ENCODE measurements around the gene TMEM178B. TPM values are rescaled to one million over a fixed set of nuclear protein-coding genes. Genes with fewer than 3 reads are reported as not detected.

TMEM178B gene
- polyA plus RNA-seq, 1 of the 3 experiments (the other 2 are of a cell fraction) = 0.20 TPM

- Histone ChIP-seq H3K9me2 (no peaks in the 10 kb centered on the region), H4K20me1 (ENCODE audit: insufficient read depth) (no peaks in the 10 kb centered on the region), H3K36me3 (replicated peaks in 1 of 2; ENCODE audit: control insufficient read depth in 1 of 2, insufficient read depth in 2 of 2, low read length in 1 of 2) (no peaks in the 10 kb centered on the region), H3K4me1 (ENCODE audit: control insufficient read depth in 1 of 2, insufficient read depth in 2 of 2, low read depth in 1 of 2, low read length in 1 of 2) (no peaks in the 10 kb centered on the region; a peak in 1 of 4 replicates), H3K9ac (no peak overlapping the region), H3K4me2 (no peak overlapping the region), H3K9me3 (no peaks in the 10 kb centered on the region), H3K27ac (ENCODE audit: low read depth in 2 of 2, low read length in 1 of 2) (no peak overlapping the region), H3F3A (replicated peaks; ENCODE audit: insufficient read depth) (no peaks in the 10 kb centered on the region), H3K4me3 (ENCODE audit: low read depth in 2 of 2, low read length in 1 of 2) (no peak overlapping the region), H2AFZ (ENCODE audit: low read depth) (no peak overlapping the region), H3K79me2 (ENCODE audit: insufficient read depth) (no peaks in the 10 kb centered on the region), H3K27me3 (ENCODE audit: insufficient read depth) (no peaks in the 10 kb centered on the region)
- WGBS (ENCODE audit: low lambda C conversion rate) = 3% methylated on average over 1 of the region's 1 CpG
- CTCF ChIA-PET = interaction anchor here (1.3 kb wide), 1 partner anchor 25 kb away, joined by 3 read pairs; no protein-coding TSS in a partner anchor
- DNase-seq = no peak
- TF ChIP-seq TEAD4 (IDR thresholded peaks at IDR 0.05; ENCODE audit: borderline replicate concordance, insufficient read depth) = no peak
- TF ChIP-seq PBX3 (IDR thresholded peaks at IDR 0.05) = no peak
- TF ChIP-seq USF1 (IDR thresholded peaks at IDR 0.05; ENCODE audit: borderline replicate concordance, low read depth) = no peak
- no peak for TF ChIP-seq YY1 (IDR thresholded peaks at IDR 0.05; ENCODE audit: low read depth)
- no peak for TF ChIP-seq TCF12 (IDR thresholded peaks at IDR 0.05)
- POLR2A ChIA-PET = no interaction called here
Observed at GRCh38 chr7:141355032-141355431, 281.2 kb downstream of the TMEM178B start.

GRCh38 chr7:141356161-141356560 is 282.3 kb downstream of the TMEM178B start:
- no peaks in the 10 kb centered on the region for H3K27me3 ChIP-seq (ENCODE audit: insufficient read depth)
- no peaks in the 10 kb centered on the region for H3K79me2 ChIP-seq (ENCODE audit: insufficient read depth)
- TF ChIP-seq USF1 (IDR thresholded peaks at IDR 0.05; ENCODE audit: borderline replicate concordance, low read depth) = no peak
- no peak for TF ChIP-seq ZBTB33 (IDR thresholded peaks at IDR 0.05; ENCODE audit: borderline replicate concordance, low read depth)
- no peak for TF ChIP-seq USF2 (IDR thresholded peaks at IDR 0.05; ENCODE audit: borderline replicate concordance, low read depth, low read length)
- TF ChIP-seq MAX (IDR thresholded peaks at IDR 0.05; ENCODE audit: low read depth) = no peak
- TF ChIP-seq SMC3 (IDR thresholded peaks at IDR 0.05; ENCODE audit: low read depth, low read length) = no peak
- TF ChIP-seq TAF1 (IDR thresholded peaks at IDR 0.05; ENCODE audit: borderline replicate concordance, low read depth, low read length) = no peak
- no peaks in the 10 kb centered on the region for H3K9me3 ChIP-seq
- H2AFZ ChIP-seq (ENCODE audit: low read depth) = no peak overlapping the region
- ChIA-PET CTCF (interaction anchor here (0.8 kb wide), 1 partner anchor 16 kb away, joined by 3 read pairs; no protein-coding TSS in a partner anchor), POLR2A (no interaction called here)
- H4K20me1 ChIP-seq (ENCODE audit: insufficient read depth) = no peaks in the 10 kb centered on the region
- H3K9ac ChIP-seq = no peak overlapping the region
- 27% methylated on average over 3 of the region's 3 CpGs for WGBS (ENCODE audit: low lambda C conversion rate)
- peaks cover 0 to 4% of the 10 kb centered on the region in 2 experiments; a peak in 2 of 4 replicates for H3K4me1 ChIP-seq (ENCODE audit: control insufficient read depth in 1 of 2, insufficient read depth in 2 of 2, low read depth in 1 of 2, low read length in 1 of 2)
- H3K4me3 ChIP-seq (ENCODE audit: low read depth in 2 of 2, low read length in 1 of 2) = no peak overlapping the region
- no peaks in the 10 kb centered on the region for H3F3A ChIP-seq (replicated peaks; ENCODE audit: insufficient read depth)
- H3K27ac ChIP-seq (ENCODE audit: low read depth in 2 of 2, low read length in 1 of 2) = no peak overlapping the region
- DNase-seq = no peak
- H3K9me2 ChIP-seq = no peaks in the 10 kb centered on the region
- H3K36me3 ChIP-seq (replicated peaks in 1 of 2; ENCODE audit: control insufficient read depth in 1 of 2, insufficient read depth in 2 of 2, low read length in 1 of 2) = no peaks in the 10 kb centered on the region
- H3K4me2 ChIP-seq = no peak overlapping the region

Data from SK-N-SH (cell line).